ENCODE data around the gene IL9.

IL9 gene

DNA sequence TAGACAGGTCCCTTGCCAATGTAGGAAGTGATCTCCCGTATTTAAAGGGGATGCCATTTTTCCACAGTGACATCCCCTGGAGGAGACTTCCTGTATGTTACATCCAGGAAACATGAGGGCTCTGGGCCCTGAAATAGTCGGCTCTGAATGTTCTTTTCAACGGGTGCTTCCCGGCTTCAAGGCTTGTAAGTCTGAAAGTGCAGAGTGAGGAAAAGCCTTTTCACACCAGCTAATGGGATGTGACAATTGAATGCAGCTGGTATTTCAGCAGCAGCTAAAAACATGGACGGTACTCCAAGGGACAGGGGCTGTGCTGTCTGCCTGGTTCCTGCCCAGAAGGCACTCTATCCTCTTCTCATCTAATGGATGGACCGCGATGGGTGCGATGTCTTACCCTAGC, 1.4 kb downstream of the IL9 start:
- in situ Hi-C loops (cut with MboI; ENCODE audit: low sequenced_read_pairs): loop anchor here (25.0 kb wide), 1 partner anchor 318 kb away; no protein-coding TSS in a partner anchor

DNA sequence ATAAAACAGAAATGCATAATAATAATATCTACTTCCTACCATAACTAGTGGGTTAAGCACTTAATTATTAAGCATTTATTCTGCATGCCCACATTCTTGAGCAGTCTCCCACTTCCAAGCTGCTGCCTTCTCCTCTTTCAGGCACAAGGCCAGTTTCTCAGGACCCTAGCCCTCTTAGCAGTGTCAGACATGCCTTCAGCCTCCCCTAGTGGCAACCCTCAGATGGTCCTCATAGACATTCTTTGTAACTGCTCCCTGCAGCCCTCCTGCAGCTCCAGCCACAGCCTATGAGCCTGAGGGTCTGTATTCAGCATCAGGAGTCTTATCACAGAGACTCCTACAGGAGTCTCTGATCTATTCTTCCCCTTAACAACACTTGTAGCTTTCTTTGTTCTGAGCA, 3.9 kb downstream of the IL9 start:
- in situ Hi-C loops (cut with MboI; ENCODE audit: low sequenced_read_pairs): loop anchor here (25.0 kb wide), 1 partner anchor 321 kb away; no protein-coding TSS in a partner anchor

DNA sequence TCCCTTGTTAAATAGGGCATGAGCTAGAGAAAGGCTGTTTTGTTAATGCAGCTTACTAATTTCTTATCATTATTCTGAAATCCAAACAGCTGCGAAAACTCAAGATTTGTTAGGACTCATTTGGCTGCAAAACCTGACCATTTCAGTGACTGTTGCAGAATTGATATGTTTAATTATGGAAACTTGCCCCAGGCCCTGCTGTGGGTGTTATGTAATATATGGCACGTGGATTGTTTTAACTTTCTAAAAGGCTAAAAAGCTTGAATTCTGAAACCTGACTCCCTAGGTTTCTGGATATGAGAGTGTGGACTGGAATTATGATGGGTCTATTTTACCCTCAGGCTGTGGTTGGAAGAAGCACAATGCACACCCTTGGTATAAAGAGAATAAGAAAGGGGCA, 4.4 kb downstream of the IL9 start:
- in situ Hi-C loops (cut with MboI; ENCODE audit: low sequenced_read_pairs): loop anchor here (25.0 kb wide), 1 partner anchor 321 kb away; no protein-coding TSS in a partner anchor

DNA sequence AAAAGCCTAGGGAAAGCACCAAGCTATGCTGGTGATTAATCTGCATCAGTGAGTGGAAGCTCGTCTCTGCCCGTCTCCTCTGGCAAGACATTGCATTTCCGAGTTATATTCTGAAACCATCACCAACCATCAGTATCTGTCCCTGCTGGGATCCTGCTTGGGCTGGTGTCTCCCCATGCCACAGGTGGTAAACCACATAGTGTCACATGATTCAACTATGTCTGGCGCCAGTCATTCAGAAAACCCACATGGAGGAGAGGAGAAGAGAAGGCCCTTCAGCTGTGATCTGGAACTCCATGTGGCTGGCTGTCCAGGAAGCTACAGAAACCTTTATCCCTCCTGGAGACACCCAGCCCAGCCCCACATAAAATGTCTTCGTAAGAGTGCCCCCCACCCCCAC, 4.8 kb downstream of the IL9 start:
- in situ Hi-C loops (cut with MboI; ENCODE audit: low sequenced_read_pairs): loop anchor here (25.0 kb wide), 1 partner anchor 321 kb away; no protein-coding TSS in a partner anchor

DNA sequence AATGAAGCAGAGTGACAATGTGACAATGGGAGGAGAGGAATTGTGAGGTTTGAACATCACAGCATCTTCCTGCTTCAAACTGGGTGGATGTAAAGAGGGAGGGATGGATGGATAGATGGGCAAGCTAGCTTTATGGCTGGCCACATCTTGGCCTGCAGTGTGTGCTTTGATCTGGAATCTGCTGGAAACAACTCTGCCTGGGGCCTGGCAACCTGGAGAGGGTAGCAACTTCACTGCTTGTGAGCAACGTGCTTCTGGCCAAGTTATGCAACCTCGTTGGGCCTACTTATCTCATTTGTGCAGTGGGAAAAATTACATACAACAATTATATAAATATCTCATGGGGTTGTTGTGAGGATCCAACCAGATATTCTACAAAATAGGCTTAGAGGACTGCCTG, 5.3 kb downstream of the IL9 start:
- in situ Hi-C loops (cut with MboI; ENCODE audit: low sequenced_read_pairs): loop anchor here (25.0 kb wide), 1 partner anchor 322 kb away; no protein-coding TSS in a partner anchor

DNA sequence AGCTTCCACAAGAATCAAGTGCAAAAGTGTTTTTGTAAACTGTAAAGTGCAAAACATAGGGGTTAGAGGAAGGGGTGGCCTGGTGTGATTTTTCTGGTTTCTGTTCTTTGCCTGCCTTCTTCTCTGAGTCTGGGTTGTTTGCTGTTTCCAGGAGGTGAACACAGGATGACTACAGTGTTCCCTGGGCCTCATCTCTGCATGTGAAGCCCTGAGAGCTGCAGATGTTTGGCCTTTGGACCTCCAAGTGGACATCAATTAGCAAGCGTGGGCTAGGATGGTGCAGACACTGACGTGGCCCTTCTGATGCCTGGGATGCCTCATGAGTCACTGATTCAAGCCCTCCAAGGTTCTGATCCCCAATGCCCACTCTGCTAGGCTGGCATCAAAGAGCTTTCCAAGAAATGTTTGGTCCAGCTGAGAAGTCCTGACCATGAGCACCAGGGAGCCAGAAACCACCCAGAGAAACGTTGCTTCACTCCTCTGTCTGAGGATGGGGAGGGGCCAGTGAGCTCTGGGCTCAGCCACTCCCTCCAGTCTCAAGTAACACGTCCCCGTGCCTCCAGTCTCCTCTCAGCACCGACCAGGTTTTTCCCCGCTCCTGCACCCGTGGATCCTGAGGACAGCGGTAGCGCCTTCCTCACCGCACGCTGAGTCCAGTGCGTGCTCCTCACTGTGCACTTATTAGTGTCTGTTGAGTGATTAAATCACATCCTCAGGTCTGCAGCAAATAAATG, 7.6 kb downstream of the IL9 start:
- in situ Hi-C loops (cut with MboI; ENCODE audit: low sequenced_read_pairs): loop anchor here (25.0 kb wide), 1 partner anchor 324 kb away; no protein-coding TSS in a partner anchor

DNA sequence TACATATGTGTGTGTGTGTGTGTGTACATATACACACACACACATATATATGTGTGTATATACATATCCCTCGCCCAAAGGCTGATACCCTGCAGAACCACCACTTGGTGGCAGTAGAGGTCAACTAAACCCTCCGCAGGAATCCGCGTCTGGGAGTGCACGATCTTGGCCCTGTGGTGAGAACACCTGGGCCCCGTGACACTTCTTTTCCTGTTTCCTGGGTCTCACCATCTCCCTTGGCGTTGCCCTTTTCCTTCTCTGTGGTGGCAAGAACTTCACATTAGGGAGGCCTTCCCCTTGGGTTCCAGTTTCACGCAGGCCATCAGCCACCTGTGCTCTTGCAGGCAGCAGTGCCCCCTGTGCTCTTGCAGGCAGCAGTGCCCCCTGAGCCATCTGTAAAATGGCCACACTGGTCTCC, 8.2 kb downstream of the IL9 start:
- in situ Hi-C loops (cut with MboI; ENCODE audit: low sequenced_read_pairs): loop anchor here (25.0 kb wide), 1 partner anchor 325 kb away; no protein-coding TSS in a partner anchor

DNA sequence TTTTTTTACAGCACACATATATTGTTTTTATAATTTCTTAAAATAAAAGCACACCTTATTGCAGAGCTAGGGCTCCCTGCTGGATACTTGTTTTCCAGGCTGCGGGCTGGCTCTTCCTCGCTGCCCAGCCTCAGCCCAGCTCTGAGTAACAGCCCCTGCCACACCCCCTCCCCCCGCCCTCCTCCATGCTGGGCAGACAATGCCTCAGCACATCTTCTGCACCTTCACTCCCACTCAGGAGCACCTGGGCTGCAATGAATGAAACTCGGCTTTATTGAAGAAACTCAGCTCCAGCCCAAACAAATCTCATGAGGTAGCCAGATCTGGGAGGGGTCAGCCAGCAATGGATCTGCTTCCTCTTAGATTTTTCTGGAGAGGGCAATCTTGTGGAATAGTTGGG, 9.5 kb downstream of the IL9 start:
- in situ Hi-C loops (cut with MboI; ENCODE audit: low sequenced_read_pairs): loop anchor here (25.0 kb wide), 1 partner anchor 326 kb away; no protein-coding TSS in a partner anchor

DNA sequence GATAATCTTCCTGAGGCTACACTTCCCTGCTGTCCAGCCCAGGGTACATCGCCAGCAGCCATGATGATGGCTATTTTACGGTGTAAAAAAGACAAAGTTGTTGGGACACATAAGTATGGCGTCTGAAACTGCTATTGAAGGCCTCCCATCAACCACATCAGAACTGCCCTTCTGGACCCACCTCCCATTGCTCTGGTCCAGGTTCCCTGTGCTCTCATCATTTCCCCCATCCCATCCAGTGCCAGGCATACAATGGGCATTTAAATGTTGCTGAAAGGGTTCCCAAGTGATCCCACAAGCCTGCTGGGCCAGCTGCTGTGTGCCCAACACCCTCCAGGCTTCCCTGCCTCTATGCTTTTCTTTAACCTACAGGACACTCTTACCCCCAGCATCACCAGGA, 10.6 kb downstream of the IL9 start:
- in situ Hi-C loops (cut with MboI; ENCODE audit: low sequenced_read_pairs): loop anchor here (25.0 kb wide), 1 partner anchor 327 kb away; no protein-coding TSS in a partner anchor

DNA sequence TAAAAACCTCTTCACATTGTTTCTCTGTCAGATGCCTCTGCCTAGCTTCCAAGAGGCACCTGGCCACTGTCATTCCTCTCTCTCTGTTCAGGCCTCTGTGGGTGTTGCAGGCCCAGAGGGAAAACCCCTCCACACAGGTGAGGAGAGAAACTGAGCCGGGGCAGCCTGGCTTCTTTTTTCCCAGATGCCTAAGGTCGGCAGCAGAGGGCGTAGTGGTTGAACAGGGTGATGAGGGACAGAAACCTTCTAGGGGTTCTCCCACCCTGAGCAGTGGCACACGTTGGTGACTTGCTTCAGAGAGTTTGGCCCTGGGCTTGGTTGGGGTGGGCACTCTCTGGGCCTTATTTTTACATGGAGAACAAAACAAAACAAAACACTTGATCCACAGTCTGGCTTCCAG, 12.2 kb downstream of the IL9 start:
- in situ Hi-C loops (cut with MboI; ENCODE audit: low sequenced_read_pairs): loop anchor here (25.0 kb wide), 1 partner anchor 329 kb away; no protein-coding TSS in a partner anchor

DNA sequence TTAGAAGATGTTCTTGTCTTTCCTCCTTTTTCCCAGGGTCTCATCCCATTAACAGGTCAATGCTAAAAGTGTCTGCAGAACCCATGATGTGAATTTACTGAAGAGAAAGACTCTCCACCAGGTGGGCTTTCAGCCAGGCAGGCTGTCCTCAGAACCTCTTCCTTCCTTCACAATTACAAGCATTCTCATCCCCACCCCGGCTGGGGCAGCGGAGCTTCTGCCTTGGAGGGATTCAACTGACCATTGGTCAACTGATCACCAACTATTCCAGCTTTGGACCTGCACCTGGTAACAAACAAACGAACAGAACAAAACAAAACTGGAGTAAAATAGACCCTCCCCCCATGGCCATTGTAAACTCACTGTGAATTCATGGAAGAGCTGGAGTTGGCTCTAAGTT, 12.6 kb downstream of the IL9 start:
- in situ Hi-C loops (cut with MboI; ENCODE audit: low sequenced_read_pairs): loop anchor here (25.0 kb wide), 1 partner anchor 329 kb away; no protein-coding TSS in a partner anchor

DNA sequence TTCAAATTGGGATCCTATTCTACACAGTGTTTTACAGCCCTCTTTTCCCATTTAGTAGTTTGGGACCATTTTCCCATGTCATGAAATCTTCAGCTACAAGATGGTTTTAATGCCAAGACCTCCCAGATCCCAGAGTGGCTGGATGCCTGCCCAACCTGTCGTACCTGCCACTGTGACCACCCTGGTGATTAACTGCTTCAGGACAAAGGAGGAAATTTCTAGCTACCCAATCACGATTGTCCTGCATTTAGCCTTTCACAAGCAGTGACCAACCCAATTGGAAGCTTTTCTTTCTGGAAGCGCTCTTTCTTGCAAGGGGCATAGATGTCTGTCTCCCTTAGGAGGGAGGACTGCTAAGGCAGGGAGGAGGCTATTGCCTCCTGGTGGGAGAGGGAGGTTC, 13.8 kb downstream of the IL9 start:
- in situ Hi-C loops (cut with MboI; ENCODE audit: low sequenced_read_pairs): loop anchor here (25.0 kb wide), 1 partner anchor 330 kb away; no protein-coding TSS in a partner anchor

DNA sequence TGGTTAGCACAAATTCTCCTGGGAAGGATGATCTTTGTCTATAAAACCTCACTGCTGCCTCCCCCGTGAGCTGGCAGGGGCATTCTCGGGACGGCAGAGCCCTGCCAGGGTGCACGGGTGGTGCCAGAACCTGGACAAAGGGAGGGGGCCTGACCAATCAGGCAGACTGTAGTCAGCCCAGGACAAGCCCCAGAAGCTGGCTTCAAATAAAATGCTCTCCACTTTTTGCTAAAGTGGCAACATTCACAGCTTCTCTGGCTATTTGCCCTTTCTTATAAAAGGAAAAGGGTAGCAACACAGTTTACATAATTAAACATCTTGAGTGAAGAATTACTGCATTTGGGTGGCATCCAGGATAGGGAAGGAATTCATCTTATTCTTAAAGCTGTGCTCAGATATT, 14.4 kb downstream of the IL9 start:
- in situ Hi-C loops (cut with MboI; ENCODE audit: low sequenced_read_pairs): loop anchor here (25.0 kb wide), 1 partner anchor 331 kb away; no protein-coding TSS in a partner anchor

DNA sequence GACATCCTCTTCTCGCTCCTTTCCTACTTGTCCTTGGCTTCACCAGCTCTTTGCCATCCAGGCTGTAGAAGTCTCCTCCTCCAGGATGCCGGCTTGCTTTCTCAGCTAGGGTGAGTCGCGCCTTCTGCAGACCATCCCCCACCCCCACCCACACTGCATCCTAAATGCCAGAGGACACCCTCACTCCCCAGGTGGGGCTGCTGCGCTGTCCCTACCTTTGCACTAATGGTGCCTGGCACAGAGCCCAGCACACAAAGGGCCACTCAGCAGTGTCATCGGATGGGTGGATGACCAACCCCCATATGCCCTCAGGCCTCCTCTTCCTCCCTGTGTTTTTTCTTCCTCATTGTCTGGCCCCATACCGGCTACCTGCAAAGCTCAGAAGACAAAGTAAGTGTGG, 14.8 kb downstream of the IL9 start:
- in situ Hi-C loops (cut with MboI; ENCODE audit: low sequenced_read_pairs): loop anchor here (25.0 kb wide), 1 partner anchor 332 kb away; no protein-coding TSS in a partner anchor

DNA sequence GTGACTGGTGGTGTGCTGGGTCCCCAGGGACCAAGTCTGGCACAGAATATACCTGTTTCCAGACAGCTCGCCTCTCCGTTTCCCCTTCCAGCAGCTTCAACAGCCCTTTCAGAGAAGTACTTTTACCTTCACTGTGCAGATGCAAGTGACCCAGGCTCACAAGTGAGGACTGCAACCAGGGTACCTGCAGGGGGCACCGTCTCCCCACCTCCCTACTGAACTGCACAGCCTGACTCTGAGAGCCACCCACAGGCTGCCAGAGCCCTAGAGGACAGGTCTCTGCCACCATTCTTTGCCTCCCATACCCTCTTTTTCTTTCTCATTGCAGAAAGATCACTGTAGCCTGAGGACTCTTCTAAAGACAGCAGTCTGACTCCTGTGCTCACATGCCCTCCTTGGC, 15.4 kb downstream of the IL9 start:
- in situ Hi-C loops (cut with MboI; ENCODE audit: low sequenced_read_pairs): loop anchor here (25.0 kb wide), 1 partner anchor 332 kb away; no protein-coding TSS in a partner anchor

DNA sequence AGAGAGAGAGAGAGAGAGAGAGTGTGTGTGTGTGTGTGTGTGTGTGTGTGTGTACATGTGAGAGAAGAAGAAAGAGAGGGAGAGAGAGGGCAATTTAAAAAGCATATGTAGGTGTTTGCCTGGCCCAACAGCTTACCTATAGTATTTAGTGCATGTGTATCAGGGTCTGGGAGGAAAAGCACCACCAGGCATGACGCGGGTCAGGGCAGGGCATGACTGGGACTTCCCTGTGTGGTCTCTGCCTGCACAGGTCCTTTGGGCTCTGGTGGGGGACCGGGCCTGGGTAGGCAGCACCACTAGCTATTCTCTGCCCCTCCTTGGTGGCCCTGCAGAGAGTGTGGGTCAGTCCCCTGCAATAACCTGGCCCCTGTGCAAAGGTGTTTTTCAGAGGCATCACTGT, 16.1 kb downstream of the IL9 start:
- in situ Hi-C loops (cut with MboI; ENCODE audit: low sequenced_read_pairs): loop anchor here (25.0 kb wide), 1 partner anchor 333 kb away; no protein-coding TSS in a partner anchor

DNA sequence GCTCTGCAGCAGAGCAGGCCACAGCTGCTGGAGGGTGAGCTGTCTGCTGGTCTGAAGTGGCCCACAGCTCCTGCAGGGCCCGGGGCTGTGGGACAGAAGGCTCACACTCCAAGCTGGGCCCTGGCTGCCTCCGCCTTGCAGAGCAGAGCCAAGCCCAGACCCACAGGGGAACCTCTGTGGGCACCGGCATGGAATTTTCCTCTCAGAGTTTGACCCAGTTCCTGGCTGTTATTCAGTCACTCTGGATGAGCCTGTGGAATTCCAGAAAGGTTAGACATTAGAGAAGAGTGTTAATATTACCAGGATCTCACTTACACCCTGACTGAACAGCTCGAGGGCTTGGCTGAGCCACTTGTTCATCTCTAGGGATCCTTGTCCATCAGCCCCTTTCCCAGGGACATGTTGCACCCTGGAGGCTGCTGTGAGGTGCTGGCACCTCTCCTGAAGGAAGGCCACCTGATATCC, 17.5 kb downstream of the IL9 start:
- in situ Hi-C loops (cut with MboI; ENCODE audit: low sequenced_read_pairs): loop anchor here (25.0 kb wide), 1 partner anchor 334 kb away; no protein-coding TSS in a partner anchor

DNA sequence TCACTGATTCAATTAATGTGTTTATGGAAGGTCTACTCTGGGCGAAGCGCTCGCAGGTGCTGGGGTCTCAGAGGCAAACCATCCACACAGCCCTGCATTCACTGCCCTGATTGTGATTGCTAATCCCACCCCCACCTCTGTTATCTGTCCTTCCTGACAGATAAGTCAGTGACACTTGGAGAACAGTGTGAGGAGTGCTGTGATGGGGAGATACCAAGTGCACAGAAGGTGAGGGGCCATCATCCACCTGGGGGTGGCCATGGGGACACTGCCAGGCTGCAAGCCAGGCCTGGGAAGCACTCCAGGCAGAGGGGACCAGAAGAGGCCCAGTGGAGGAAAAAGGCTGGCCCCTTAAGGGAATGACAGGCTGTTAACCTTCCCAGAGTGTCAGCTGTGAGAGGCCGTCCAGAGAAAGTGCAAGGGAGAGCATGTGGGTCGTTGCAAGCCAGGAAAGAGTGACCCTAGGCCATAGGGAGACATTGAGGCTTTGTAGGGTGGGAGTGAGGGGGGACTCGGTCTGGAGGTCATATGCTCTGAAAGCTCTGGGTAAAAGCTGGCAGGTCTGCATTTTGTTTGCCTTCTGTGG, 18.0 kb downstream of the IL9 start:
- in situ Hi-C loops (cut with MboI; ENCODE audit: low sequenced_read_pairs): loop anchor here (25.0 kb wide), 1 partner anchor 335 kb away; no protein-coding TSS in a partner anchor

DNA sequence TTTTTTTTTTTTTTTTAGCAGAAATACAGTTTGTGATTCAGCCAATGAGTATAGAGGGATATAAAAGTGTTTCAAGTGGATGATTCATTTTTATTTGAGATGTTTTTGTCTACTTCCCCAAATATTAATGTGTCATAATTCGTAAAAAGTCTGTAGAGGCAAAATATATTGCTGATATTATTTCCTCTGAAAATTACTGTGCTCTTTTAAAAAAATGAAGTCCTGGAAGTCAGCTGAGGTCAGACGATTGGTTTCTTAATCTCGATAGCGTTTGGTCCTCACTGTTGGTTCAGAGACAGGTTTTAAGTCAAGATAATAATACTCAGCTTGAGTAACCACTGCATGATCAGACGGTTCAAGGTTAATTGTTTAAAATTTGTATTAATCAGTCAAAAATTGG, 19.5 kb downstream of the IL9 start:
- in situ Hi-C loops (cut with MboI; ENCODE audit: low sequenced_read_pairs): loop anchor here (25.0 kb wide), 1 partner anchor 336 kb away; no protein-coding TSS in a partner anchor

DNA sequence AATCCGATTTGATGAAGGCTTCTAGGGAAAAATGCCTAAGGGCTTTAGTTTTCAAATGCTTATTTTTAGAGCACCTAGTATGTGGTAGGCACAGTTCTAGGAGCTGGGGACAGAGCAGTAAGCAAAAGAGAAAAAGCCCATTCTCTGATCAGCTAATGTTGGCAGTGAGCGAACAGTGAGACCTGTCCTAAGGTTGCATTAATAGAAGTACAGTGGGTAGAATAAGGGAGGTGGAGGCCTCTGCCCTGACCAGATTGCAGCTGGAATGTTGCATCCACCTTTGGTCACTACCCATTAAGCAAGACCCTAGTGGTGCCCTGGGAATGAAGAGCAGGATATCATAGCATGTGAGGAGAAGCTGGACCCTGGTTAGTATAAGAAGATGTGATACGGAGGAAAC, 20.1 kb downstream of the IL9 start:
- in situ Hi-C loops (cut with MboI; ENCODE audit: low sequenced_read_pairs): loop anchor here (25.0 kb wide), 1 partner anchor 337 kb away; no protein-coding TSS in a partner anchor

DNA sequence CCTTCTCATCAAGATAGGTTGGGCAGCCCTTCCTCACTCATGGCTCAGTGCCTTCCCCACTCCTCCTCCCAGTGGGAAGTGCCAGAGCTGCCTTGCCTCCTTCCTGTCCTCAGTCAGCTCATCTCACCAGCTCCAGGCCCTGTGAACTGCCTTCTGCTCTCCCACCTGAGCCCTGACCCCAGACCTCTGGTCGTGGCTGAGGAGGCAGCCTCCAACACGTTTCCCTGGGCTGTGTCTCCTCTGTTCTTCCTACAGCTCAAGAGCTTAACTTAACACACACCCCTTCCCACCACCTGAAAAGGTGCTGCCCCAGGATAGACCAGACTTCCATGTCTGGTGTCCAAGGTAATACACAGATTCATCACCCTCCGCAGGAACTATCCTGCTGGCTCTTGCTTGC, 21.2 kb downstream of the IL9 start:
- in situ Hi-C loops (cut with MboI; ENCODE audit: low sequenced_read_pairs): no loop called here

Data from HL-60/S4 treated with retinoic acid at 250 ng/mL for 4 days and 3 days (cell line).